Measurements from ENCODE around the gene HOXA6. TPM values are rescaled to one million over a fixed set of nuclear protein-coding genes. Genes with fewer than 3 reads are reported as not detected.

Gene HOXA6
- total and polyA plus RNA-seq, 10 of the 15 experiments (the other 5 are each of a cell fraction or from before 2014, with no cell fraction given): 0.08 TPM; not detected in 9

GRCh38 chr7:27175626-27176523 lies 28.3 kb upstream of the HOXA6 start:
- DNase-seq (ENCODE audit: low read depth, low spot score): no peak
- H3K27me3 ChIP-seq (replicated peaks in 1 of 2; ENCODE audit: control insufficient read depth in 2 of 2, insufficient read depth in 2 of 2, low read length in 1 of 2): peaks cover 15 to 21% of the 10 kb centered on the region in 2 experiments

More at GRCh38 chr7:27175626-27176523, 28.3 kb upstream of the HOXA6 start:
- Histone ChIP-seq H4K20me1 (ENCODE audit: control insufficient read depth, insufficient read depth) (no peaks in the 10 kb centered on the region), H2AFZ (ENCODE audit: control insufficient read depth, low read depth, low read length) (no peak overlapping the region), H3K9ac (ENCODE audit: control insufficient read depth, insufficient read depth, low read length) (no peak overlapping the region), H3K4me3 (no peak overlapping the region), H3K4me2 (ENCODE audit: control insufficient read depth, insufficient read depth) (no peak overlapping the region), H3K36me3 (ENCODE audit: control insufficient read depth in 2 of 2, insufficient read depth in 2 of 2, low read length in 1 of 2) (no peaks in the 10 kb centered on the region), H3K27ac (ENCODE audit: control insufficient read depth, insufficient read depth) (no peak overlapping the region), H3K9me3 (replicated peaks; ENCODE audit: control insufficient read depth, insufficient read depth, low read length) (no peaks in the 10 kb centered on the region; the same call in 2 of the 3 replicates), H3K79me2 (ENCODE audit: control insufficient read depth, insufficient read depth, low read length) (no peaks in the 10 kb centered on the region), H3K4me1 (ENCODE audit: control insufficient read depth, insufficient read depth, low read length) (no peaks in the 10 kb centered on the region)
- RAD21 ChIA-PET (ENCODE audit: unreplicated experiment): no interaction called here
- intact Hi-C loops (cut with micrococcal nuclease; ENCODE audit: unreplicated experiment) (no loop called here), in situ Hi-C loops (cut with MboI) (no loop called here)
- FAIRE-seq (no peak), ATAC-seq (no peak)
- 76% methylated on average over 39 of the region's 40 CpGs for WGBS (ENCODE audit: insufficient coverage, insufficient replicate concordance, low lambda C conversion rate, missing lambda C conversion rate)
- CTCF ChIA-PET: no interaction called here
- BruUV-seq (replicated peaks): no TSS peak
- SMC1A ChIA-PET (ENCODE audit: uncharacterized antibody, unreplicated experiment): no interaction called here
- TF ChIP-seq CHD1 (IDR thresholded peaks at IDR 0.05; ENCODE audit: low read depth, low read length) (no peak), RAD21 (IDR thresholded peaks at IDR 0.05; ENCODE audit: insufficient read depth, low read depth, low read length) (no peak), PAX5 (IDR thresholded peaks at IDR 0.05; ENCODE audit: borderline replicate concordance, low read depth, low read length) (no peak), CREB1 (IDR thresholded peaks at IDR 0.05; ENCODE audit: low read depth) (no peak), ATF3 (IDR thresholded peaks at IDR 0.05; ENCODE audit: borderline replicate concordance, extremely low read depth, low read depth, low read length) (no peak), HSF1 (IDR thresholded peaks at IDR 0.05; ENCODE audit: low read depth, low read length) (no peak), SRF (IDR thresholded peaks at IDR 0.05; ENCODE audit: low read depth in 2 of 2, low read length in 2 of 2) (no peak), MXI1 (IDR thresholded peaks at IDR 0.05; ENCODE audit: low read depth, low read length) (no peak), ZNF217 (IDR thresholded peaks at IDR 0.05) (no peak), SMAD5 (IDR thresholded peaks at IDR 0.05; ENCODE audit: low read depth) (no peak)
- POLR2A ChIA-PET: no interaction called here

Data from GM12878 (cell line).